Bronchial epithelial cell (primary cell): ENCODE measurements around the gene FAM184B. TPM values are rescaled to one million over a fixed set of nuclear protein-coding genes. Genes with fewer than 3 reads are reported as not detected.

Experiments
- DNase-seq: peaks from one replicate; pipeline ENCODE4 v3.0.0-alpha.2; 2010; ENCODE audit warnings: low read depth
- FAIRE-seq: peaks from 2 replicates; lab custom pipeline; 2011; peaks lifted over from hg19 to GRCh38; lab: Jason Lieb, UNC
- H3K27me3 ChIP-seq: 2 replicates; pipeline ENCODE4 v1.5.1; 2011; ENCODE audit warnings: low read length; ENCODE audit not compliant: control insufficient read depth, insufficient read depth
- H3K36me3 ChIP-seq: 2 replicates; pipeline ENCODE4 v1.5.1; 2011; ENCODE audit warnings: low read length; ENCODE audit not compliant: control insufficient read depth, insufficient read depth
- H3K4me3 ChIP-seq: 2 replicates; pipeline ENCODE4 v1.5.1; 2011; ENCODE audit warnings: mild to moderate bottlenecking, low read depth, low read length, control low read depth
- total RNA-seq: library from RNA; depleted of rRNA; stranded (reverse); fragments of >200 nt; gene quantifications from 2 replicates; pipeline ENCODE4 v1.2.1, GENCODE V29; 2014
- TF ChIP-seq, protein P1 (sequence below): IDR thresholded peaks from 2 replicates; pipeline ENCODE4 v1.5.1; 2011; ENCODE audit warnings: mild to moderate bottlenecking, moderate library complexity, low read length, control low read depth, inconsistent platforms; ENCODE audit not compliant: insufficient read depth, severe bottlenecking

The FAM184B gene
- total RNA-seq, 1 donor from 2014 or later = not detected

DNA sequence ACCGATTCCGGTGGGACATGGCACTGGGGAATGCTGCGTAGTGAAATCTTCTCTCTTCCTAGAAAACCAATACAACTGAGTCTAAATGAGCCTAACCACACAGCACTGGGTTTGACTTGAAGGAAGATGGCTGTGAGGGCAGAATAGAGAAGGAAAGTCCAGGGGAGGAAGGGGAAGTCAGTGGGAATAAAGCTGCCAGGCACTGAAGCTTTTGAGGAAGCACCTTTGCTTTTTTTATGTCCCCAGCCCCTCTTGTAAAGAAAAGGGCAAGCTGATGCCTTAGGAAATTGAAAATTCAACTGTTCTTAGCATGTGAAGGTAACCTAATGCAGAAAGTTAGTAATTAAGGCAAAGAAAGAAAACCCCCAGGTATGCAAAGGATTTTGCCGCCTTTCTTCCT is 146.4 kb downstream of the FAM184B start:
- DNase-seq = no peak
- no peaks in the 10 kb centered on the region for H3K27me3 ChIP-seq
- H3K4me3 ChIP-seq = no peak overlapping the region
- H3K36me3 ChIP-seq = peaks cover 8% of the 10 kb centered on the region
- no peak for FAIRE-seq
- TF ChIP-seq, protein P1, sequence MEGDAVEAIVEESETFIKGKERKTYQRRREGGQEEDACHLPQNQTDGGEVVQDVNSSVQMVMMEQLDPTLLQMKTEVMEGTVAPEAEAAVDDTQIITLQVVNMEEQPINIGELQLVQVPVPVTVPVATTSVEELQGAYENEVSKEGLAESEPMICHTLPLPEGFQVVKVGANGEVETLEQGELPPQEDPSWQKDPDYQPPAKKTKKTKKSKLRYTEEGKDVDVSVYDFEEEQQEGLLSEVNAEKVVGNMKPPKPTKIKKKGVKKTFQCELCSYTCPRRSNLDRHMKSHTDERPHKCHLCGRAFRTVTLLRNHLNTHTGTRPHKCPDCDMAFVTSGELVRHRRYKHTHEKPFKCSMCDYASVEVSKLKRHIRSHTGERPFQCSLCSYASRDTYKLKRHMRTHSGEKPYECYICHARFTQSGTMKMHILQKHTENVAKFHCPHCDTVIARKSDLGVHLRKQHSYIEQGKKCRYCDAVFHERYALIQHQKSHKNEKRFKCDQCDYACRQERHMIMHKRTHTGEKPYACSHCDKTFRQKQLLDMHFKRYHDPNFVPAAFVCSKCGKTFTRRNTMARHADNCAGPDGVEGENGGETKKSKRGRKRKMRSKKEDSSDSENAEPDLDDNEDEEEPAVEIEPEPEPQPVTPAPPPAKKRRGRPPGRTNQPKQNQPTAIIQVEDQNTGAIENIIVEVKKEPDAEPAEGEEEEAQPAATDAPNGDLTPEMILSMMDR = no peak

GRCh38 chr4:17633600-17633999 is 147.8 kb downstream of the FAM184B start:
- FAIRE-seq (no peak), DNase-seq (no peak)
- Histone ChIP-seq H3K36me3 (peaks cover 6% of the 10 kb centered on the region), H3K4me3 (no peak overlapping the region), H3K27me3 (no peaks in the 10 kb centered on the region)
- TF ChIP-seq, protein P1 = no peak

GRCh38 chr4:17630228-17630627 is 151.2 kb downstream of the FAM184B start:
- Histone ChIP-seq H3K4me3 (no peak overlapping the region), H3K27me3 (no peaks in the 10 kb centered on the region), H3K36me3 (peaks cover 11% of the 10 kb centered on the region)
- DNase-seq (no peak), FAIRE-seq (no peak)
- TF ChIP-seq, protein P1 = no peak

DNA sequence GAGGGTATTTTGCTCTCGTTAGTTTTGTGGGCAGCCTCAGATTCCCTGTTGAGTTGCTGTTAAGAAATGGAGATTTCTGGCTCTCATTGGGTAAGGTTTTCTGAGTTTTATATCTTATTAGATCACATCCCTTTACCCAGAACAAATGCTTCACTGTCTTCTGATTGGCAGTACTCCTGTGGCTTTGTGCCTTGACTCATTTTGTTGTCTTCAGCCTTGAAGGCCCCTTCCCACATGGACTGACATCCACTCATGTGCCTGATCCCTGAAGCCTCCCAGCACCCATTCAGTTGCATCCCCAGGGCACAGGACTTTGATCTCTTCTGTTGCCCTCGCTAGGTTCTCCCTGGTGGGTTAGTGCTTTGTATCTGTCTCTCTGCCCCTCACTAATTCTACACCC is 156.6 kb downstream of the FAM184B start:
- H3K4me3 ChIP-seq = no peak overlapping the region
- H3K36me3 ChIP-seq = peaks cover 28% of the 10 kb centered on the region
- DNase-seq = no peak
- H3K27me3 ChIP-seq = no peaks in the 10 kb centered on the region
- TF ChIP-seq, protein P1 = no peak
- no peak for FAIRE-seq

- Histone ChIP-seq H3K36me3 (peaks cover 28% of the 10 kb centered on the region), H3K4me3 (no peak overlapping the region), H3K27me3 (no peaks in the 10 kb centered on the region)
- FAIRE-seq (no peak), DNase-seq (no peak)
- TF ChIP-seq, protein P1 = no peak
These were observed 157.9 kb downstream of the FAM184B start for GRCh38 chr4:17623451-17624001.
